Activated CD4-positive, alpha-beta memory T cell treated with anti-CD3 and anti-CD28 coated beads, Interleukin-2, amount 10 ng/mL, durations not matched to agents 7 days and 5 days (primary cell): ENCODE data around the gene POU4F1. TPM values are rescaled to one million over a fixed set of nuclear protein-coding genes. Genes with fewer than 3 reads are reported as not detected.
"Not testable (repeated sequence)": the region's sequence is repeated elsewhere in the genome, so short reads cannot be mapped to it uniquely, and the experiment has no call there.

Experiments used
- CTCF ChIA-PET: fragments of 350-600 bp; sonication (Branson Sonifier 250); formaldehyde crosslinking; loops from one replicate; lab custom pipeline; 2021; ENCODE audit warnings: antibody characterized with exemption, inconsistent platforms; lab: Charles Lee
- POLR2A ChIA-PET: fragments of 350-600 bp; sonication (Branson Sonifier 250); formaldehyde crosslinking; loops from one replicate; lab custom pipeline; 2021; ENCODE audit warnings: antibody characterized with exemption; lab: Charles Lee
- DNase-seq: peaks from one replicate; pipeline ENCODE4 v3.0.0-alpha.2; 2020
- H3K27ac Mint-ChIP-seq: one replicate; pipeline ENCODE4 v1.8.0; 2021; ENCODE audit warnings: mild to moderate bottlenecking, mixed read lengths
- H3K27me3 Mint-ChIP-seq: one replicate; pipeline ENCODE4 v1.8.0; 2021; ENCODE audit warnings: mixed read lengths
- H3K36me3 Mint-ChIP-seq: one replicate; pipeline ENCODE4 v1.8.0; 2021; ENCODE audit warnings: low read depth, mixed read lengths
- H3K4me1 Mint-ChIP-seq: one replicate; pipeline ENCODE4 v1.8.0; 2021; ENCODE audit warnings: mixed read lengths
- H3K4me3 Mint-ChIP-seq: one replicate; pipeline ENCODE4 v1.8.0; 2021; ENCODE audit warnings: mild to moderate bottlenecking, mixed read lengths
- H3K9me3 Mint-ChIP-seq: one replicate; pipeline ENCODE4 v1.8.0; 2021; ENCODE audit warnings: mixed read lengths
- total RNA-seq, 2 experiments: library from RNA; stranded (reverse); gene quantifications; one replicate each; pipeline ENCODE4 v1.2.3, GENCODE V29; 2021

POU4F1 gene
- under 1 TPM; 0.18 to 0.28 TPM for total RNA-seq

GRCh38 chr13:78603240-78603957 lies at the start of gene POU4F1:
TSS of gene POU4F1 (minus strand) at chr13:78603552. CDS start at chr13:78603326, 226 bp downstream.
- POLR2A ChIA-PET = interaction anchor here (0.5 kb wide), 1 partner anchor 128 kb away, joined by 3 read pairs; no protein-coding TSS in a partner anchor
- H3K4me3 Mint-ChIP-seq = peak within 1 kb of the TSS; percentile 73

GRCh38 chr13:78652651-78653050 lies 49.3 kb upstream of the POU4F1 start:
- H3K27ac Mint-ChIP-seq = no peak overlapping the region
- H3K4me3 Mint-ChIP-seq = no peak overlapping the region
- ChIA-PET CTCF (no interaction called here), POLR2A (no interaction called here)
- H3K9me3 Mint-ChIP-seq = no peaks in the 10 kb centered on the region
- no peaks in the 10 kb centered on the region for H3K27me3 Mint-ChIP-seq
- H3K36me3 Mint-ChIP-seq = peaks cover 17% of the 10 kb centered on the region
- H3K4me1 Mint-ChIP-seq = peaks cover 13% of the 10 kb centered on the region
- no peak for DNase-seq

More at GRCh38 chr13:78603240-78603957, at the start of gene POU4F1:
- Mint-ChIP-seq H3K4me1 (peaks cover 39% of the 10 kb centered on the region), H3K9me3 (no peaks in the 10 kb centered on the region), H3K27ac (peak within 1 kb of the TSS; percentile 78), H3K36me3 (peaks cover 13% of the 10 kb centered on the region), H3K27me3 (peaks cover 89% of the 10 kb centered on the region)
- CTCF ChIA-PET = interaction anchor here (0.6 kb wide), 2 partner anchors 24 to 47 kb away, joined by 3 read pairs; no protein-coding TSS in a partner anchor
- DNase-seq = peak; percentile 82

- H3K9me3 Mint-ChIP-seq = no peaks in the 10 kb centered on the region
- CTCF ChIA-PET = interaction anchor here (0.7 to 1.0 kb wide), 2 partner anchors 9 to 47 kb away, joined by 3 read pairs; partner anchors contain the start of gene POU4F1
- no peak overlapping the region for H3K27ac Mint-ChIP-seq
- POLR2A ChIA-PET = interaction anchor here (0.9 kb wide), 1 partner anchor 11 kb away, joined by 3 read pairs; no protein-coding TSS in a partner anchor
- DNase-seq = no peak
- peaks cover 12% of the 10 kb centered on the region for H3K36me3 Mint-ChIP-seq
- no peak overlapping the region for H3K4me3 Mint-ChIP-seq
- peaks cover 6% of the 10 kb centered on the region for H3K4me1 Mint-ChIP-seq
- H3K27me3 Mint-ChIP-seq = no peaks in the 10 kb centered on the region
Observed at GRCh38 chr13:78650717-78651083, 47.3 kb upstream of the POU4F1 start.

- DNase-seq = no peak
- H3K27ac Mint-ChIP-seq = no peak overlapping the region
- H3K4me1 Mint-ChIP-seq = peaks cover 3% of the 10 kb centered on the region
- CTCF ChIA-PET = interaction anchor here (0.7 to 1.0 kb wide), 2 partner anchors 10 to 47 kb away, joined by 3 read pairs; partner anchors contain the start of gene POU4F1
- H3K4me3 Mint-ChIP-seq = no peak overlapping the region
- no peaks in the 10 kb centered on the region for H3K27me3 Mint-ChIP-seq
- POLR2A ChIA-PET = no interaction called here
- no peaks in the 10 kb centered on the region for H3K9me3 Mint-ChIP-seq
- peaks cover 8% of the 10 kb centered on the region for H3K36me3 Mint-ChIP-seq
Observed at GRCh38 chr13:78649997-78650716, 46.8 kb upstream of the POU4F1 start.

GRCh38 chr13:78647109-78647678 lies 43.8 kb upstream of the POU4F1 start:
- POLR2A ChIA-PET = not testable (repeated sequence)

GRCh38 chr13:78638216-78638615 lies 34.9 kb upstream of the POU4F1 start:
- no peak overlapping the region for H3K4me3 Mint-ChIP-seq
- DNase-seq = no peak
- ChIA-PET POLR2A (interaction anchor here (1.0 to 1.6 kb wide), 3 partner anchors 16 to 22 kb away, joined by 3 to 5 read pairs (median 3); partner anchors contain the start of gene OBI1), CTCF (no interaction called here)
- H3K27ac Mint-ChIP-seq = peak overlapping the region; percentile 32
- H3K9me3 Mint-ChIP-seq = no peaks in the 10 kb centered on the region
- H3K4me1 Mint-ChIP-seq = peaks cover 13% of the 10 kb centered on the region
- H3K36me3 Mint-ChIP-seq = peaks cover 67% of the 10 kb centered on the region
- no peaks in the 10 kb centered on the region for H3K27me3 Mint-ChIP-seq

More at GRCh38 chr13:78647109-78647678, 43.8 kb upstream of the POU4F1 start:
- H3K4me1 Mint-ChIP-seq, H3K27me3 Mint-ChIP-seq, H3K27ac Mint-ChIP-seq, H3K9me3 Mint-ChIP-seq, H3K4me3 Mint-ChIP-seq, DNase-seq, CTCF ChIA-PET: not testable (repeated sequence)
- peaks cover 18% of the 10 kb centered on the region for H3K36me3 Mint-ChIP-seq

GRCh38 chr13:78636495-78636894 lies 33.1 kb upstream of the POU4F1 start:
- Mint-ChIP-seq H3K27me3 (no peaks in the 10 kb centered on the region), H3K9me3 (no peaks in the 10 kb centered on the region), H3K4me1 (peaks cover 13% of the 10 kb centered on the region), H3K27ac (no peak overlapping the region), H3K4me3 (no peak overlapping the region), H3K36me3 (peaks cover 74% of the 10 kb centered on the region)
- no peak for DNase-seq
- ChIA-PET POLR2A (no interaction called here), CTCF (no interaction called here)

- Mint-ChIP-seq H3K27ac (no peak overlapping the region), H3K36me3 (peaks cover 70% of the 10 kb centered on the region), H3K4me1 (peaks cover under 1% of the 10 kb centered on the region), H3K9me3 (no peaks in the 10 kb centered on the region), H3K27me3 (no peaks in the 10 kb centered on the region), H3K4me3 (no peak overlapping the region)
- POLR2A ChIA-PET = no interaction called here
- CTCF ChIA-PET = interaction anchor here (0.7 kb wide), 1 partner anchor 13 kb away, joined by 3 read pairs; no protein-coding TSS in a partner anchor
- no peak for DNase-seq
Observed at GRCh38 chr13:78632996-78633395, 29.6 kb upstream of the POU4F1 start.

GRCh38 chr13:78631077-78631476 lies 27.7 kb upstream of the POU4F1 start:
- Mint-ChIP-seq H3K27me3 (no peaks in the 10 kb centered on the region), H3K4me3 (no peak overlapping the region), H3K9me3 (no peaks in the 10 kb centered on the region), H3K36me3 (peaks cover 56% of the 10 kb centered on the region), H3K4me1 (no peaks in the 10 kb centered on the region), H3K27ac (no peak overlapping the region)
- ChIA-PET CTCF (no interaction called here), POLR2A (no interaction called here)
- DNase-seq = no peak

- DNase-seq = no peak
- Mint-ChIP-seq H3K9me3 (no peaks in the 10 kb centered on the region), H3K27ac (no peak overlapping the region), H3K4me3 (no peak overlapping the region), H3K27me3 (no peaks in the 10 kb centered on the region), H3K36me3 (peaks cover 56% of the 10 kb centered on the region), H3K4me1 (peaks cover 2% of the 10 kb centered on the region)
- ChIA-PET POLR2A (no interaction called here), CTCF (no interaction called here)
Observed at GRCh38 chr13:78630511-78630910, 27.2 kb upstream of the POU4F1 start.

GRCh38 chr13:78625384-78625783 lies 22.0 kb upstream of the POU4F1 start:
- no peak overlapping the region for H3K4me3 Mint-ChIP-seq
- H3K4me1 Mint-ChIP-seq = peaks cover 2% of the 10 kb centered on the region
- H3K27me3 Mint-ChIP-seq = no peaks in the 10 kb centered on the region
- H3K9me3 Mint-ChIP-seq = no peaks in the 10 kb centered on the region
- ChIA-PET POLR2A (no interaction called here), CTCF (no interaction called here)
- DNase-seq = no peak
- peaks cover 39% of the 10 kb centered on the region for H3K36me3 Mint-ChIP-seq
- no peak overlapping the region for H3K27ac Mint-ChIP-seq

- Mint-ChIP-seq H3K27ac (no peak overlapping the region), H3K27me3 (no peaks in the 10 kb centered on the region), H3K4me3 (no peak overlapping the region), H3K9me3 (no peaks in the 10 kb centered on the region), H3K4me1 (peaks cover 2% of the 10 kb centered on the region), H3K36me3 (peaks cover 32% of the 10 kb centered on the region)
- CTCF ChIA-PET = no interaction called here
- no peak for DNase-seq
- POLR2A ChIA-PET = no interaction called here
Observed at GRCh38 chr13:78623132-78623531, 19.8 kb upstream of the POU4F1 start.

- H3K4me3 Mint-ChIP-seq = no peak overlapping the region
- ChIA-PET POLR2A (no interaction called here), CTCF (no interaction called here)
- peaks cover 39% of the 10 kb centered on the region for H3K36me3 Mint-ChIP-seq
- no peaks in the 10 kb centered on the region for H3K9me3 Mint-ChIP-seq
- no peak overlapping the region for H3K27ac Mint-ChIP-seq
- DNase-seq = no peak
- no peaks in the 10 kb centered on the region for H3K27me3 Mint-ChIP-seq
- peaks cover 2% of the 10 kb centered on the region for H3K4me1 Mint-ChIP-seq
Observed at GRCh38 chr13:78620936-78621470, 17.7 kb upstream of the POU4F1 start.
